Measurements from ENCODE around the gene EIF4G2.

DNA sequence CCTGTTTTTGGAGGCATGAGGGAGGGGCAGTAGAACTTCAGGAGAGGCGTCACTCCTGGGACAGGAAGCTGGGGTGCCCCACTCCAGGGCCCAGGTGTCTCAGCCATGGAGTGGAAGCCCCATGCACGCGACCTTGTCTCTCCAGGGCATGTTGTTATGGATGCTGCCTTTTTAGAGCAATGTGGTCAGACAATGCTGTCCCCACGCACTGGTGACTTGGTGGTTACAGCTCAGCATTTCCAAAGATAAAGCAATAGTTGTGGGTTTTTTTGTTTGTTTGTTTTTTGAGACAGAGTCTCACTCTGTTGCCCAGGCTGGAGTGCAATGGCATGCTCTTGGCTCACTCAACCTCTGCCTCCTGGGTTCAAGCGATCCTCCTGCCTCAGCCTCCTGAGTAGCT is 22.3 kb downstream of the EIF4G2 start:
- TF ChIP-seq, protein P1, sequence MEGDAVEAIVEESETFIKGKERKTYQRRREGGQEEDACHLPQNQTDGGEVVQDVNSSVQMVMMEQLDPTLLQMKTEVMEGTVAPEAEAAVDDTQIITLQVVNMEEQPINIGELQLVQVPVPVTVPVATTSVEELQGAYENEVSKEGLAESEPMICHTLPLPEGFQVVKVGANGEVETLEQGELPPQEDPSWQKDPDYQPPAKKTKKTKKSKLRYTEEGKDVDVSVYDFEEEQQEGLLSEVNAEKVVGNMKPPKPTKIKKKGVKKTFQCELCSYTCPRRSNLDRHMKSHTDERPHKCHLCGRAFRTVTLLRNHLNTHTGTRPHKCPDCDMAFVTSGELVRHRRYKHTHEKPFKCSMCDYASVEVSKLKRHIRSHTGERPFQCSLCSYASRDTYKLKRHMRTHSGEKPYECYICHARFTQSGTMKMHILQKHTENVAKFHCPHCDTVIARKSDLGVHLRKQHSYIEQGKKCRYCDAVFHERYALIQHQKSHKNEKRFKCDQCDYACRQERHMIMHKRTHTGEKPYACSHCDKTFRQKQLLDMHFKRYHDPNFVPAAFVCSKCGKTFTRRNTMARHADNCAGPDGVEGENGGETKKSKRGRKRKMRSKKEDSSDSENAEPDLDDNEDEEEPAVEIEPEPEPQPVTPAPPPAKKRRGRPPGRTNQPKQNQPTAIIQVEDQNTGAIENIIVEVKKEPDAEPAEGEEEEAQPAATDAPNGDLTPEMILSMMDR (IDR thresholded peaks at IDR 0.05): no peak
- no peak for TF ChIP-seq EP300 (IDR thresholded peaks at IDR 0.05)

All from tibial nerve (tissue), 4 donors.